GM12878 (cell line): ENCODE results near the gene MINAR2. TPM values are rescaled to one million over a fixed set of nuclear protein-coding genes. Genes with fewer than 3 reads are reported as not detected.

Source experiments
- ATAC-seq: fragments of 200-7000 bp; cut with Tn5 transposase; 3 replicates; pipeline ENCODE4 v1.9.1; 2020; ENCODE audit warnings: mild to moderate bottlenecking, moderate library complexity
- BruUV-seq: library from RNA; stranded (reverse); fragments of 400-500 nt; replicated peaks from 2 replicates; lab custom pipeline; 2021; lab: Mats Ljungman, UMichigan
- CTCF ChIA-PET: fragments of 300-600 bp; sonication (Branson Sonifier 250); formaldehyde crosslinking; extraction: SDS; loops from one replicate; lab custom pipeline; 2021; ENCODE audit warnings: inconsistent platforms; lab: Yijun Ruan, JAX
- POLR2A ChIA-PET: fragments of 350-600 bp; formaldehyde crosslinking; extraction: SDS; loops from one replicate; lab custom pipeline; 2021; ENCODE audit warnings: inconsistent platforms; lab: Charles Lee
- RAD21 ChIA-PET: fragments of 300-600 bp; sonication (Branson Sonifier 250); formaldehyde crosslinking; loops from one replicate; lab custom pipeline; 2023; ENCODE audit warnings: antibody characterized with exemption; ENCODE audit not compliant: unreplicated experiment; lab: Charles Lee
- SMC1A ChIA-PET: fragments of 300-600 bp; sonication (Branson Sonifier 250); formaldehyde crosslinking; loops from one replicate; lab custom pipeline; 2023; ENCODE audit not compliant: unreplicated experiment, uncharacterized antibody; lab: Charles Lee
- DNase-seq: peaks from one replicate; pipeline ENCODE4 v3.0.0-alpha.2; 2011; ENCODE audit warnings: low read depth, low spot score
- FAIRE-seq: peaks from 3 replicates; lab custom pipeline; 2011; peaks lifted over from hg19 to GRCh38; lab: Jason Lieb, UNC
- H2AFZ ChIP-seq: 2 replicates; pipeline ENCODE4 v1.6.0; 2011; ENCODE audit warnings: low read depth, low read length, control low read depth; ENCODE audit not compliant: control insufficient read depth
- H3K27ac ChIP-seq: 2 replicates; pipeline ENCODE4 v1.5.1; 2011; ENCODE audit warnings: control low read depth; ENCODE audit not compliant: control insufficient read depth, insufficient read depth
- H3K27me3 ChIP-seq, 2 experiments: replicated peaks in 1 of 2; 2 replicates each; pipeline versions ENCODE4 v1.6.0 to v1.6.1; 2011; ENCODE audit warnings: low read length in 1 of 2; ENCODE audit not compliant: control insufficient read depth in 2 of 2, insufficient read depth in 2 of 2
- H3K36me3 ChIP-seq, 2 experiments: 2 replicates each; pipeline ENCODE4 v1.5.1; 2011; ENCODE audit warnings: low read length in 1 of 2; ENCODE audit not compliant: control insufficient read depth in 2 of 2, insufficient read depth in 2 of 2
- H3K4me1 ChIP-seq: 2 replicates; pipeline ENCODE4 v1.6.1; 2011; ENCODE audit warnings: mild to moderate bottlenecking, low read length, moderate library complexity, mixed read lengths; ENCODE audit not compliant: control insufficient read depth, insufficient read depth
- H3K4me2 ChIP-seq: 2 replicates; pipeline ENCODE4 v1.6.0; 2011; ENCODE audit warnings: control low read depth; ENCODE audit not compliant: control insufficient read depth, insufficient read depth
- H3K4me3 ChIP-seq: fragments of 200-600 bp; sonication (generic); 2 replicates; pipeline ENCODE4 v1.5.1; 2016
- H3K79me2 ChIP-seq: 2 replicates; pipeline ENCODE4 v1.6.0; 2011; ENCODE audit warnings: low read length; ENCODE audit not compliant: control insufficient read depth, insufficient read depth
- H3K9ac ChIP-seq: 2 replicates; pipeline ENCODE4 v1.8.0; 2011; ENCODE audit warnings: low read length, control low read depth, mixed read lengths; ENCODE audit not compliant: control insufficient read depth, insufficient read depth
- H3K9me3 ChIP-seq: replicated peaks from 3 replicates; pipeline ENCODE4 v1.5.1; 2011; ENCODE audit warnings: mild to moderate bottlenecking, low read length; ENCODE audit not compliant: control insufficient read depth, insufficient read depth
- H4K20me1 ChIP-seq: 2 replicates; pipeline ENCODE4 v1.6.0; 2011; ENCODE audit not compliant: control insufficient read depth, insufficient read depth
- BHLHE40 ChIP-seq, 2 experiments: fragments of 450-650 bp in 1 of 2; IDR thresholded peaks; 2 replicates each; pipeline ENCODE4 v1.6.1; 2011 to 2017; ENCODE audit warnings: low read depth in 2 of 2, borderline replicate concordance in 1 of 2, improper control_type of control experiment in 1 of 2, low read length in 1 of 2, mild to moderate bottlenecking in 1 of 2
- ESRRA ChIP-seq: IDR thresholded peaks from 2 replicates; pipeline ENCODE4 v1.6.1; 2012; ENCODE audit warnings: mild to moderate bottlenecking, low read length, improper control_type of control experiment
- MAX ChIP-seq: IDR thresholded peaks from 2 replicates; pipeline ENCODE4 v1.6.1; 2012; ENCODE audit warnings: low read depth, low read length, improper control_type of control experiment
- MXI1 ChIP-seq: fragments of 150-350 bp; IDR thresholded peaks from 2 replicates; pipeline ENCODE4 v1.6.1; 2011; ENCODE audit warnings: low read depth, mild to moderate bottlenecking, inconsistent platforms, low read length, improper control_type of control experiment
- POU2F2 ChIP-seq: IDR thresholded peaks from 3 replicates; pipeline ENCODE4 v1.6.1; 2011; ENCODE audit warnings: low read depth, mild to moderate bottlenecking, low read length, borderline replicate concordance
- PRDM15 ChIP-seq: fragments of 450-650 bp; formaldehyde crosslinking; IDR thresholded peaks from 2 replicates; pipeline ENCODE4 v1.4.0; 2020; ENCODE audit warnings: mild to moderate bottlenecking, moderate library complexity
- SMAD5 ChIP-seq: IDR thresholded peaks from 2 replicates; pipeline ENCODE4 v1.6.1; 2016; ENCODE audit warnings: antibody characterized with exemption, low read depth
- SMARCA5 ChIP-seq: fragments of 450-650 bp; IDR thresholded peaks from 2 replicates; pipeline ENCODE4 v1.6.1; 2017; ENCODE audit warnings: mild to moderate bottlenecking
- SMC3 ChIP-seq: IDR thresholded peaks from 2 replicates; pipeline ENCODE4 v1.6.1; 2011; ENCODE audit warnings: low read length, improper control_type of control experiment, borderline replicate concordance
- STAT1 ChIP-seq: fragments of 450-650 bp; conservative IDR thresholded peaks from 2 replicates; pipeline ENCODE4 v1.6.1; 2014; ENCODE audit warnings: antibody characterized with exemption, mild to moderate bottlenecking
- STAT3 ChIP-seq: IDR thresholded peaks from 2 replicates; pipeline ENCODE4 v1.6.1; 2011; ENCODE audit warnings: low read depth, low read length, improper control_type of control experiment
- ZNF207 ChIP-seq: fragments of 450-650 bp; IDR thresholded peaks from 2 replicates; pipeline ENCODE4 v1.6.1; 2014; ENCODE audit warnings: antibody characterized with exemption, mild to moderate bottlenecking, borderline replicate concordance
- WGBS: methylation state at CpG from one replicate; pipeline ENCODE4 v1.1.6; 2016; ENCODE audit warnings: low lambda C conversion rate; ENCODE audit not compliant: insufficient replicate concordance, insufficient coverage; ENCODE audit errors: missing lambda C conversion rate; 5-methylcytosine and 5-hydroxymethylcytosine counted together
- in situ Hi-C: fragments of 300-500 bp; cut with MboI; formaldehyde crosslinking; loops from 9 replicates; pipeline ENCODE4 v1.14.3; 2018; ENCODE audit warnings: mixed read lengths
- intact Hi-C: fragments of 100-400 bp; cut with micrococcal nuclease; formaldehyde crosslinking; loops from one replicate; pipeline ENCODE4 v1.14.2; 2022; ENCODE audit not compliant: unreplicated experiment
- polyA plus RNA-seq, 11 experiments: library from polyadenylated mRNA; depleted of rRNA in 4 of 11; unstranded in 6 of 11; stranded (reverse) in 5 of 11; fragments of >200 nt; fragmentation: Nextera tagmentation in 4 of 11; fragmentation: Illumina TruSeq in 1 of 11; extraction: Ambion mirVana in 4 of 11; extraction: Trizol in 1 of 11; gene quantifications; 1 replicate in 1 of 11; 2 replicates in 10 of 11; pipeline versions ENCODE4 v1.2.1 to v1.2.3, GENCODE V29; 2011 to 2016; ENCODE audit warnings: inconsistent platforms in 2 of 11, missing spikeins in 2 of 11, low read depth in 1 of 11
- total RNA-seq, 4 experiments: library from RNA; depleted of rRNA in 3 of 4; stranded (reverse); fragments of >200 nt in 3 of 4; fragmentation: Illumina TruSeq in 1 of 4; extraction: Trizol in 1 of 4; gene quantifications; 2 replicates each; pipeline versions ENCODE4 v1.2.1 to v1.2.3, GENCODE V29; 2013 to 2021
- TF ChIP-seq, protein P1 (sequence below): IDR thresholded peaks from 2 replicates; pipeline ENCODE4 v1.6.1; 2012; ENCODE audit warnings: improper control_type of control experiment, low read depth, low read length; ENCODE audit not compliant: insufficient replicate concordance
- TF ChIP-seq, protein P2 (sequence below): IDR thresholded peaks from 2 replicates; pipeline ENCODE4 v1.6.1; 2011; ENCODE audit warnings: low read depth, low read length, improper control_type of control experiment, borderline replicate concordance

Gene MINAR2
- total and polyA plus RNA-seq, 10 of the 15 experiments (the other 5 are each of a cell fraction or from before 2014, with no cell fraction given), result 0.03 to 0.07 TPM; not detected in 8

DNA sequence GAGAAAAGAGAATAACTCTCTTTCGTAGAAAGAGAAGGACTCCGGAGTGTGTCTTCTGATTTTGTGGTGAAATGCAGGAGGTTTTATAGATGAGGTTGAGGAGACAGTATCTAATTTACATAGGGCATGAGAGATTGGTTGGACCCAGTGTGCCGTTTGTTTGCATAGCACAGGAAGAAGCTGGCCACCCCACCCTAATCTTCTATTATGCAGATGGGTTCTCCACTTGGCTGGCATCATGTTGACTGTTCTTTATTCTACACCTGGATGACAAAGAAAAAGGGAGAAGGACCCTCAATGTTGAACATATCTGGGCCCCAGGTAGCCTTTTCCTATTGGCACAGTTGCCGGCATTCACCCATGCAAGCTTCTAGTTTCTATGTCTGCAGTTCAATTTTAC, 23.2 kb upstream of the MINAR2 start:
- RAD21 ChIA-PET, result no interaction called here
- H2AFZ ChIP-seq, result no peak overlapping the region
- H3K27me3 ChIP-seq, result no peaks in the 10 kb centered on the region
- no peaks in the 10 kb centered on the region for H3K9me3 ChIP-seq
- POLR2A ChIA-PET, result no interaction called here
- H3K9ac ChIP-seq, result no peak overlapping the region
- H3K27ac ChIP-seq, result no peak overlapping the region
- no TSS peak for BruUV-seq
- CTCF ChIA-PET, result no interaction called here
- intact Hi-C loops (no loop called here), in situ Hi-C loops (no loop called here)
- H3K79me2 ChIP-seq, result no peaks in the 10 kb centered on the region
- H3K4me1 ChIP-seq, result no peaks in the 10 kb centered on the region
- H3K4me2 ChIP-seq, result no peak overlapping the region
- WGBS, result 36% methylated on average over 4 of the region's 4 CpGs
- no peak for TF ChIP-seq MAX
- no peak for TF ChIP-seq STAT1
- TF ChIP-seq, protein P1, sequence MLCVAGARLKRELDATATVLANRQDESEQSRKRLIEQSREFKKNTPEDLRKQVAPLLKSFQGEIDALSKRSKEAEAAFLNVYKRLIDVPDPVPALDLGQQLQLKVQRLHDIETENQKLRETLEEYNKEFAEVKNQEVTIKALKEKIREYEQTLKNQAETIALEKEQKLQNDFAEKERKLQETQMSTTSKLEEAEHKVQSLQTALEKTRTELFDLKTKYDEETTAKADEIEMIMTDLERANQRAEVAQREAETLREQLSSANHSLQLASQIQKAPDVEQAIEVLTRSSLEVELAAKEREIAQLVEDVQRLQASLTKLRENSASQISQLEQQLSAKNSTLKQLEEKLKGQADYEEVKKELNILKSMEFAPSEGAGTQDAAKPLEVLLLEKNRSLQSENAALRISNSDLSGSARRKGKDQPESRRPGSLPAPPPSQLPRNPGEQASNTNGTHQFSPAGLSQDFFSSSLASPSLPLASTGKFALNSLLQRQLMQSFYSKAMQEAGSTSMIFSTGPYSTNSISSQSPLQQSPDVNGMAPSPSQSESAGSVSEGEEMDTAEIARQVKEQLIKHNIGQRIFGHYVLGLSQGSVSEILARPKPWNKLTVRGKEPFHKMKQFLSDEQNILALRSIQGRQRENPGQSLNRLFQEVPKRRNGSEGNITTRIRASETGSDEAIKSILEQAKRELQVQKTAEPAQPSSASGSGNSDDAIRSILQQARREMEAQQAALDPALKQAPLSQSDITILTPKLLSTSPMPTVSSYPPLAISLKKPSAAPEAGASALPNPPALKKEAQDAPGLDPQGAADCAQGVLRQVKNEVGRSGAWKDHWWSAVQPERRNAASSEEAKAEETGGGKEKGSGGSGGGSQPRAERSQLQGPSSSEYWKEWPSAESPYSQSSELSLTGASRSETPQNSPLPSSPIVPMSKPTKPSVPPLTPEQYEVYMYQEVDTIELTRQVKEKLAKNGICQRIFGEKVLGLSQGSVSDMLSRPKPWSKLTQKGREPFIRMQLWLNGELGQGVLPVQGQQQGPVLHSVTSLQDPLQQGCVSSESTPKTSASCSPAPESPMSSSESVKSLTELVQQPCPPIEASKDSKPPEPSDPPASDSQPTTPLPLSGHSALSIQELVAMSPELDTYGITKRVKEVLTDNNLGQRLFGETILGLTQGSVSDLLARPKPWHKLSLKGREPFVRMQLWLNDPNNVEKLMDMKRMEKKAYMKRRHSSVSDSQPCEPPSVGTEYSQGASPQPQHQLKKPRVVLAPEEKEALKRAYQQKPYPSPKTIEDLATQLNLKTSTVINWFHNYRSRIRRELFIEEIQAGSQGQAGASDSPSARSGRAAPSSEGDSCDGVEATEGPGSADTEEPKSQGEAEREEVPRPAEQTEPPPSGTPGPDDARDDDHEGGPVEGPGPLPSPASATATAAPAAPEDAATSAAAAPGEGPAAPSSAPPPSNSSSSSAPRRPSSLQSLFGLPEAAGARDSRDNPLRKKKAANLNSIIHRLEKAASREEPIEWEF, result no peak
- TF ChIP-seq SMAD5, result no peak
- no peak for TF ChIP-seq ESRRA
- TF ChIP-seq MXI1, result no peak
- no peak for TF ChIP-seq BHLHE40 (IDR thresholded peaks at IDR 0.05; ENCODE audit: borderline replicate concordance in 1 of 2, low read depth in 2 of 2, low read length in 1 of 2)
- TF ChIP-seq SMARCA5, result no peak
- TF ChIP-seq STAT3, result no peak
- no peak for TF ChIP-seq ZNF207
- TF ChIP-seq SMC3, result no peak
- no peak for TF ChIP-seq POU2F2
- TF ChIP-seq, protein P2, sequence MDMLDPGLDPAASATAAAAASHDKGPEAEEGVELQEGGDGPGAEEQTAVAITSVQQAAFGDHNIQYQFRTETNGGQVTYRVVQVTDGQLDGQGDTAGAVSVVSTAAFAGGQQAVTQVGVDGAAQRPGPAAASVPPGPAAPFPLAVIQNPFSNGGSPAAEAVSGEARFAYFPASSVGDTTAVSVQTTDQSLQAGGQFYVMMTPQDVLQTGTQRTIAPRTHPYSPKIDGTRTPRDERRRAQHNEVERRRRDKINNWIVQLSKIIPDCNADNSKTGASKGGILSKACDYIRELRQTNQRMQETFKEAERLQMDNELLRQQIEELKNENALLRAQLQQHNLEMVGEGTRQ, result no peak
- TF ChIP-seq PRDM15 (CRISPR knock-in tag), result no peak
- H3K4me3 ChIP-seq, result no peak overlapping the region
- H3K36me3 ChIP-seq, result no peaks in the 10 kb centered on the region
- FAIRE-seq (no peak), DNase-seq (no peak), ATAC-seq (no peak)
- no peaks in the 10 kb centered on the region for H4K20me1 ChIP-seq
- SMC1A ChIA-PET, result interaction anchor here (1.6 kb wide), 1 partner anchor 14 kb away, joined by 3 read pairs; no protein-coding TSS in a partner anchor
